Nephron progenitor cell (in vitro differentiated cells): Measurements from ENCODE around the gene PTTG1IP2.

Experiments used
- DNase-seq: peaks from one replicate; pipeline ENCODE4 v3.0.0; 2021
- H3K27ac Mint-ChIP-seq: 2 replicates; pipeline ENCODE4 v1.8.0; 2021; ENCODE audit warnings: mild to moderate bottlenecking, moderate library complexity, mixed read lengths
- H3K27me3 Mint-ChIP-seq: 2 replicates; pipeline ENCODE4 v1.8.0; 2021; ENCODE audit warnings: mild to moderate bottlenecking, low read depth, mixed read lengths; ENCODE audit not compliant: poor library complexity
- H3K36me3 Mint-ChIP-seq: 2 replicates; pipeline ENCODE4 v1.8.0; 2021; ENCODE audit warnings: low read depth, mixed read lengths
- H3K4me1 Mint-ChIP-seq: 2 replicates; pipeline ENCODE4 v1.8.0; 2021; ENCODE audit warnings: mixed read lengths
- H3K4me3 Mint-ChIP-seq: 2 replicates; pipeline ENCODE4 v1.8.0; 2021; ENCODE audit warnings: mild to moderate bottlenecking, moderate library complexity, mixed read lengths
- H3K9me3 Mint-ChIP-seq: 2 replicates; pipeline ENCODE4 v1.8.0; 2021; ENCODE audit warnings: mild to moderate bottlenecking, moderate library complexity, mixed read lengths
- CTCF ChIP-seq: fragments of 200-600 bp; sonication (generic); IDR thresholded peaks from 2 replicates; pipeline ENCODE4 v1.5.0; 2021; ENCODE audit warnings: antibody characterized with exemption

The PTTG1IP2 gene

DNA sequence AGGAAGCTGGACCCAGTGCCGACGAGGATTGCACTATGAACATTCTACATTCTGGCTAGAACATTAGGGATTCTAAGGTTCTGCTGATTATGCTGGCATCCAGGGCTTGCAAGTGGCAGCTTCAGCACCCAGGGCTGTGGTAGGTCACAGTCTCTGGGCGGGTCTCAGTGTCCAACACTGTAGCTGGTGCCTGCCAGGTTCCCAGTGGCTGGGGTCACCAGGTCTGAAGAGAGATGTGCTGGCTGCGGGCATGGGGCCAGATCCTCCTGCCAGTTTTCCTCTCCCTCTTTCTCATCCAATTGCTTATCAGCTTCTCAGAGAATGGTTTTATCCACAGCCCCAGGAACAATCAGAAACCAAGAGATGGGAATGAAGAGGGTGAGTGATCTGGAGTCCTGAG is at the start of gene PTTG1IP2:
PTTG1IP2 (plus strand) TSS at position 86 of the 400 bp plus-strand sequence; CDS start at position 234, 148 bp downstream.
- no peak within 1 kb of the TSS for H3K4me3 Mint-ChIP-seq
- no peak for DNase-seq
- peaks cover 8% of the 10 kb centered on the region for H3K36me3 Mint-ChIP-seq
- no peak for TF ChIP-seq CTCF
- peaks cover 7% of the 10 kb centered on the region for H3K27me3 Mint-ChIP-seq
- H3K9me3 Mint-ChIP-seq = peaks cover 14% of the 10 kb centered on the region
- peaks cover 5% of the 10 kb centered on the region for H3K4me1 Mint-ChIP-seq
- H3K27ac Mint-ChIP-seq = no peak within 1 kb of the TSS

DNA sequence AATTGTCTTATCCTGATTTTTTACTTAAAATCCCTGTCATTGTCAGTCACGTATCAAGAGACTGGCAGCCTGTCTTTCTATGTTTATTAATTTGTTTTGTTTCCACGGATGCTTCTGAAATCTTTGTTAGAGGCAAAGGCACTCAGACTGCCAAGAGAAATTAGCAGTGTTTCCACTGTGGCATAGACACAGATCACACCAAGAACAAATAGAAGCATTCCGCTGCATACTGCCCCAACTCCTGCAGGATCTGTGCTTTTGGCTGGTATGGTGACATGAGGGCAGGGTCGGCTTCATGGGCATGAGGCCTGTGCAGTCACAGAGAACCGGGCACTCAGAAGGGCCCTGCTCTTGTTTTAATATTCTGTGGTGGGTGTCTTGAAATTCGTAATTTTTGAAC is 47.8 kb upstream of the PTTG1IP2 start:
- no peak for TF ChIP-seq CTCF
- no peaks in the 10 kb centered on the region for H3K9me3 Mint-ChIP-seq
- no peak overlapping the region for H3K4me3 Mint-ChIP-seq
- no peak for DNase-seq
- H3K27me3 Mint-ChIP-seq = no peaks in the 10 kb centered on the region
- H3K36me3 Mint-ChIP-seq = no peaks in the 10 kb centered on the region
- H3K4me1 Mint-ChIP-seq = no peaks in the 10 kb centered on the region
- no peak overlapping the region for H3K27ac Mint-ChIP-seq

- no peak for TF ChIP-seq CTCF
- Mint-ChIP-seq H3K4me1 (no peaks in the 10 kb centered on the region), H3K27me3 (no peaks in the 10 kb centered on the region), H3K27ac (no peak overlapping the region), H3K36me3 (no peaks in the 10 kb centered on the region), H3K9me3 (no peaks in the 10 kb centered on the region), H3K4me3 (no peak overlapping the region)
- no peak for DNase-seq
These were observed 44.7 kb upstream of the PTTG1IP2 start for GRCh38 chr7:90424720-90425119.

DNA sequence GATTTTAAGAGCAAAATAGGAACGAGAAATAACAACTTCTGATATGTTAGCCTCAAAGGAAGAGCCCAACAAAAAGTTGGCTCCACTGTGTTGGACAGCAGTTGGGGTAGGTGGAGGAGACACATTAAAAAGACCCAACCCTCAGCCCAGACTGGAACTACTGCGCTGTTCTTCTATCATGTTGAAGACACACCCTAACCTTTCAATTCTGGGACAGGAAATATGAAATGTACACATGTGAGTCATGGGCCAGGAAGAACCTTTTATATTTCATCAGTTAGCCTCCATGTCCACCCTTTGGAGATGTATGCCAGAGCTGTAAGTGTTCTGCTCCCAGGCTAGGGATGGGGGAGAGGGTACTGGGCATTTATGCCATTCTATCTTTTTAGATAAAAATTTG is 44.1 kb upstream of the PTTG1IP2 start:
- no peak overlapping the region for H3K27ac Mint-ChIP-seq
- no peak overlapping the region for H3K4me3 Mint-ChIP-seq

GRCh38 chr7:90430614-90431460 is 38.6 kb upstream of the PTTG1IP2 start:
- Mint-ChIP-seq H3K9me3 (peaks cover 25% of the 10 kb centered on the region), H3K27me3 (peaks cover 5% of the 10 kb centered on the region), H3K4me3 (no peak overlapping the region), H3K27ac (no peak overlapping the region), H3K36me3 (peaks cover 9% of the 10 kb centered on the region), H3K4me1 (peaks cover 8% of the 10 kb centered on the region)
- DNase-seq = no peak
- TF ChIP-seq CTCF = no peak

More for the DNA sequence above, 44.1 kb upstream of the PTTG1IP2 start:
- Mint-ChIP-seq H3K27me3 (no peaks in the 10 kb centered on the region), H3K36me3 (no peaks in the 10 kb centered on the region), H3K4me1 (no peaks in the 10 kb centered on the region), H3K9me3 (no peaks in the 10 kb centered on the region)
- TF ChIP-seq CTCF = no peak
- DNase-seq = no peak

GRCh38 chr7:90432752-90433151 is 36.7 kb upstream of the PTTG1IP2 start:
- no peak overlapping the region for H3K27ac Mint-ChIP-seq
- TF ChIP-seq CTCF = no peak
- H3K36me3 Mint-ChIP-seq = peaks cover 9% of the 10 kb centered on the region
- H3K27me3 Mint-ChIP-seq = peaks cover 5% of the 10 kb centered on the region
- no peak overlapping the region for H3K4me3 Mint-ChIP-seq
- peaks cover 8% of the 10 kb centered on the region for H3K4me1 Mint-ChIP-seq
- DNase-seq = no peak
- H3K9me3 Mint-ChIP-seq = peaks cover 43% of the 10 kb centered on the region
